Activated CD8-positive, alpha-beta T cell treated with anti-CD3 and anti-CD28 coated beads for 36 hours (primary cell): ENCODE data around the gene ETS1. TPM values are rescaled to one million over a fixed set of nuclear protein-coding genes. Genes with fewer than 3 reads are reported as not detected.

Experiments
- ATAC-seq: fragments of 200-7000 bp; cut with Tn5 transposase; one replicate; pipeline ENCODE4 v1.10.0; 2021; ENCODE audit warnings: mild to moderate bottlenecking, moderate library complexity
- CTCF ChIA-PET: fragments of 350-600 bp; sonication (Branson Sonifier 250); formaldehyde crosslinking; loops from one replicate; lab custom pipeline; 2021; ENCODE audit warnings: antibody characterized with exemption; lab: Charles Lee
- POLR2A ChIA-PET: fragments of 350-600 bp; sonication (Branson Sonifier 250); formaldehyde crosslinking; loops from one replicate; lab custom pipeline; 2021; ENCODE audit warnings: antibody characterized with exemption; lab: Charles Lee
- DNase-seq: peaks from one replicate; pipeline ENCODE4 v3.0.0-alpha.2; 2020
- H3K27ac Mint-ChIP-seq: one replicate; pipeline ENCODE4 v1.8.0; 2021; ENCODE audit warnings: mild to moderate bottlenecking, mixed read lengths
- H3K27me3 Mint-ChIP-seq: one replicate; pipeline ENCODE4 v1.8.0; 2021; ENCODE audit warnings: mixed read lengths
- H3K36me3 Mint-ChIP-seq: one replicate; pipeline ENCODE4 v1.8.0; 2021; ENCODE audit warnings: low read depth, mixed read lengths
- H3K4me1 Mint-ChIP-seq: one replicate; pipeline ENCODE4 v1.8.0; 2021; ENCODE audit warnings: low read depth, mixed read lengths
- H3K4me3 Mint-ChIP-seq: one replicate; pipeline ENCODE4 v1.8.0; 2021; ENCODE audit warnings: mild to moderate bottlenecking, moderate library complexity, mixed read lengths
- H3K9me3 Mint-ChIP-seq: one replicate; pipeline ENCODE4 v1.8.0; 2021; ENCODE audit warnings: mixed read lengths
- CTCF ChIP-seq: fragments of 200-600 bp; IDR thresholded peaks from one replicate; pipeline ENCODE4 v1.8.0; 2022; ENCODE audit warnings: antibody characterized with exemption, mild to moderate bottlenecking
- intact Hi-C: fragments of 100-400 bp; cut with micrococcal nuclease; formaldehyde crosslinking; loops from one replicate; pipeline ENCODE4 v1.10.0; 2022
- total RNA-seq, 2 experiments: library from RNA; stranded (reverse); gene quantifications; one replicate each; pipeline ENCODE4 v1.2.3, GENCODE V29; 2021

Gene ETS1
- total RNA-seq, 2 experiments from 2014 or later: 527 to 532 TPM

GRCh38 chr11:128424271-128424711 is 163.1 kb downstream of the ETS1 start:
- CTCF ChIA-PET: interaction anchor here (1.2 to 2.7 kb wide), 2 partner anchors 9 to 18 kb away, joined by 3 to 25 read pairs; no protein-coding TSS in a partner anchor
- DNase-seq (no peak), ATAC-seq (no peak)
- H3K4me1 Mint-ChIP-seq: peaks cover 66% of the 10 kb centered on the region
- intact Hi-C loops: loop anchor here (5.0 kb wide), 1 partner anchor 43 kb away; no protein-coding TSS in a partner anchor
- TF ChIP-seq CTCF: no peak
- H3K27ac Mint-ChIP-seq: no peak overlapping the region
- no peak overlapping the region for H3K4me3 Mint-ChIP-seq
- H3K27me3 Mint-ChIP-seq: no peaks in the 10 kb centered on the region
- peaks cover 2% of the 10 kb centered on the region for H3K9me3 Mint-ChIP-seq
- no peaks in the 10 kb centered on the region for H3K36me3 Mint-ChIP-seq
- POLR2A ChIA-PET: interaction anchor here (1.2 to 2.4 kb wide), 2 partner anchors 8 to 66 kb away, joined by 3 to 6 read pairs; no protein-coding TSS in a partner anchor

GRCh38 chr11:128422576-128423370 is 164.6 kb downstream of the ETS1 start:
- Mint-ChIP-seq H3K9me3 (no peaks in the 10 kb centered on the region), H3K27ac (peak overlapping the region; percentile 95), H3K27me3 (no peaks in the 10 kb centered on the region), H3K4me3 (peak overlapping the region; percentile 59), H3K4me1 (peaks cover 63% of the 10 kb centered on the region), H3K36me3 (no peaks in the 10 kb centered on the region)
- POLR2A ChIA-PET: interaction anchor here (0.6 to 2.8 kb wide), 25 partner anchors 9 to 207 kb away, joined by 3 to 10 read pairs (median 3); no protein-coding TSS in a partner anchor
- CTCF ChIA-PET: interaction anchor here (0.6 to 5.6 kb wide), 25 partner anchors 11 to 408 kb away, joined by 3 to 25 read pairs (median 4); no protein-coding TSS in a partner anchor
- ATAC-seq (peak; percentile 93), DNase-seq (peak; percentile 99)
- no peak for TF ChIP-seq CTCF
- intact Hi-C loops: loop anchor here (2.0 to 5.0 kb wide), 3 partner anchors 45 to 132 kb away; no protein-coding TSS in a partner anchor

GRCh38 chr11:128421577-128422330 is 165.6 kb downstream of the ETS1 start:
- peak overlapping the region; percentile 59 for H3K4me3 Mint-ChIP-seq
- POLR2A ChIA-PET: interaction anchor here (0.6 to 2.8 kb wide), 23 partner anchors 10 to 209 kb away, joined by 3 to 10 read pairs (median 4); no protein-coding TSS in a partner anchor

GRCh38 chr11:128420951-128421350 is 166.4 kb downstream of the ETS1 start:
- DNase-seq (peak; percentile 48), ATAC-seq (no peak)
- H3K4me1 Mint-ChIP-seq: peaks cover 75% of the 10 kb centered on the region
- H3K36me3 Mint-ChIP-seq: no peaks in the 10 kb centered on the region
- intact Hi-C loops: loop anchor here (5.0 kb wide), 1 partner anchor 46 kb away; no protein-coding TSS in a partner anchor
- CTCF ChIA-PET: interaction anchor here (1.2 to 5.6 kb wide), 7 partner anchors 10 to 210 kb away, joined by 3 to 23 read pairs (median 10); no protein-coding TSS in a partner anchor
- H3K9me3 Mint-ChIP-seq: no peaks in the 10 kb centered on the region
- no peak overlapping the region for H3K4me3 Mint-ChIP-seq
- H3K27me3 Mint-ChIP-seq: no peaks in the 10 kb centered on the region
- POLR2A ChIA-PET: interaction anchor here (0.7 to 2.8 kb wide), 10 partner anchors 12 to 209 kb away, joined by 3 to 10 read pairs (median 4); no protein-coding TSS in a partner anchor
- peak overlapping the region; percentile 95 for H3K27ac Mint-ChIP-seq
- TF ChIP-seq CTCF: no peak

More at GRCh38 chr11:128421577-128422330, 165.6 kb downstream of the ETS1 start:
- no peak for TF ChIP-seq CTCF
- Mint-ChIP-seq H3K36me3 (no peaks in the 10 kb centered on the region), H3K9me3 (no peaks in the 10 kb centered on the region), H3K4me1 (peaks cover 72% of the 10 kb centered on the region), H3K27ac (peak overlapping the region; percentile 95), H3K27me3 (no peaks in the 10 kb centered on the region)
- intact Hi-C loops: loop anchor here (2.0 to 5.0 kb wide), 3 partner anchors 46 to 131 kb away; no protein-coding TSS in a partner anchor
- CTCF ChIA-PET: interaction anchor here (0.7 to 5.6 kb wide), 16 partner anchors 10 to 409 kb away, joined by 3 to 25 read pairs (median 6); no protein-coding TSS in a partner anchor
- ATAC-seq (no peak), DNase-seq (peak; percentile 37)
